HG03064 (cell line): Measurements from ENCODE around the gene LRRC19.

Experiments
- ATAC-seq: cut with Tn5 transposase; IDR thresholded peaks from one replicate; pipeline ENCODE4 v1.9.1; 2021; ENCODE audit warnings: low read depth; ENCODE audit not compliant: unreplicated experiment

LRRC19 gene, protein sequence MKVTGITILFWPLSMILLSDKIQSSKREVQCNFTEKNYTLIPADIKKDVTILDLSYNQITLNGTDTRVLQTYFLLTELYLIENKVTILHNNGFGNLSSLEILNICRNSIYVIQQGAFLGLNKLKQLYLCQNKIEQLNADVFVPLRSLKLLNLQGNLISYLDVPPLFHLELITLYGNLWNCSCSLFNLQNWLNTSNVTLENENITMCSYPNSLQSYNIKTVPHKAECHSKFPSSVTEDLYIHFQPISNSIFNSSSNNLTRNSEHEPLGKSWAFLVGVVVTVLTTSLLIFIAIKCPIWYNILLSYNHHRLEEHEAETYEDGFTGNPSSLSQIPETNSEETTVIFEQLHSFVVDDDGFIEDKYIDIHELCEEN

DNA sequence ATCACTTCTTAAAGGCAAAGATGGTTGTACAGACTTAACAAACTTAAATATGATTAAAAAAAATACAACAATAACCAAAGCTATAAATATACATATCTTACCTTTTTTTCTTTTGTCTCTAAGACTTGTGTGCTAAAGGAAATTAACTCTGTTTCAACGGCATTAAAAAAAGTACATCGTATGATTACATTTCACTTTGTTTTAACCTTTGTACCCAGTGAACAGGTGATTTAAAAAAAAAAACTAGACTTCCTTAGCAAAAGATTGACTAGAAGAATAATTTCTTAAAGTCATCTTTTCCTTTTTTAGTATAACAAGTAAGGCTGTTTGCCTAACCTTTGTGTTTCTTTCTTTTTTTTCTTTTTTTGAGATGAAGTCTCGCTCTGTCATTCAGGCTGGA, at the start of gene LRRC19:
Gene LRRC19 (minus strand): TSS at position 182 of the 400 bp plus-strand sequence. CDS start 5,978 bp downstream, outside the sequence.
- ATAC-seq: no peak

DNA sequence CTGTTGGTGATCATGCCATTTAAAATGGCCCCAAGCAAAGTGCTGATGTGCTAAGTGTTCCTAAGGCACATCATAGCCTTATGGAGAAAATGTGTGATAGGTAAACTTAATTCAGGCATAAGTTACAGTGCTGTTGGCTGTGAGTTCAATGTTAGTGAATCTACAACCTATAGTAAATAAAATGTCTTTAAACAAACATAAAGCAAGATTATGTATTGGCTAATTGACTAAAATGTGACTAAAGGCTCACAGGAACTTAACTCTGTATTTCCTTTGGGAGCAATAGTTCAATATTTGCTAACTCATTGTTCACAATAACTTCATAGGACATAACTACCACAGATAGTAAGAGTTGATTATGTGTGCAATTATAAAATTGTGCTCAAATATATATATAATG, 49.4 kb upstream of the LRRC19 start:
- ATAC-seq: no peak

DNA sequence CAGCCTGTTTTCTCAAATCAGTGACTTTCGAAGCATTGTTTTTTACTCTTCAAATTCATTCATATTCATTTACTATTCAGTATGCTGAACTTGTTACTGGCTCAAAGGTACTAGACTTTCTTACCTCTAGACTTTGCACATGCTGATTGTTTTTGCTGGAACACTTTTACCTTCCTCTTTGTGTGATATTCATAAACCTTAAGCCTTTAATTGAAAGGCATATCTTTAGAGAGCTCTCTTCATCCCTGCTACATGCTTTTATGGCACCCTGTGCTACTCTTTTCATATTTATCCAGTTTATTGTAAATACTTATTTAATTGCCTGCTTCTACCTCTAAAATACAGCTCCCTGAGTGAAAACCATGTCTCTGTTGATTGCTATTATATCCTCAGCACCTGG, 48.7 kb upstream of the LRRC19 start:
- no peak for ATAC-seq

DNA sequence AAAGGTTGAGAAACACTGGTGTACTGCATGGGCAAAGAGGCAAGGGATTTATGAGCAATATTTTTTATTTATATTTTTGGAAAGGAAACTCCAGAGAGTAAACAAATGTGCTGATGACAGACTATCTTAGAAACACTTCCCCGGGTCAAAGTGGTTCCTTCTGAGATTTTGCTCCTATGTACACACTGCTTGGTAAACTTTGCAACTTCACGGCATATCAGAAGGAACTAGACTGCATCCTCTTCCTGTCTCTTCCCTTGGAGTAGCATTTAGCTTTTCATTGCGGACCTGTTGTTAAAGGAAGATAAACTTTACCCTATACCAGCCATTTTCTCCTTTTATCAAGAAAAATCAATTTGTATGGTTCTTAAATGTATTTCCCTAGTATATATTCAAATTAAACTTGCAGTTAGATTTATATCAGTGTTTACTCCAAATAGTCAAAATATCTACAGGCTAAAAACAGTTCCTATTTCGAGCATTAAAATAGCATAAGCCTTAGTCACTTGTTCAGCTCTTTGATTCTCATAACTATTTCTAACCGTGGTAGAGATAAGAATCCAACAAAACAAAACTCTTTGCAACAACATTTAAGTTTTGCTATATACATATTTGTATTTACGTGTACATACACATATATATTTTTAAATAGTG, 48.0 kb upstream of the LRRC19 start:
- ATAC-seq: no peak

DNA sequence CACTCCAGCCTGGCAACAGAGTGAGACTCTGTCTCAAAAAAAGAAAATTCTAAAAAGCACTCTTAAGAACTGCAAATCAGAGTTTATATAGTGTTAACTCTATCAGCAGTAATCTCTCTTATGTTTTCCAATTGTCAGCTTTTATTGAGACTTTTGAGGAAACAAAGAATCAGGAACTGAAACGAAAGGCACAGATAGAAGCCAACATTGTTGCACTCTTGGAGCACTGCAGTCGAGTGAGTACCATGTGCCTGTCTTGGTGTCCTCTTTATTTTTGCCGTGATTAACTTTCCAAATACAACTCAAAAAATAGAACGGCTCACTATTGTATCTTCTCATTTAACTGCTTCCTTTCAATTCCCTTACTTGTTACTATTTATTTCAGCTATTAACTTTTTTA, 41.7 kb upstream of the LRRC19 start:
- ATAC-seq: no peak

DNA sequence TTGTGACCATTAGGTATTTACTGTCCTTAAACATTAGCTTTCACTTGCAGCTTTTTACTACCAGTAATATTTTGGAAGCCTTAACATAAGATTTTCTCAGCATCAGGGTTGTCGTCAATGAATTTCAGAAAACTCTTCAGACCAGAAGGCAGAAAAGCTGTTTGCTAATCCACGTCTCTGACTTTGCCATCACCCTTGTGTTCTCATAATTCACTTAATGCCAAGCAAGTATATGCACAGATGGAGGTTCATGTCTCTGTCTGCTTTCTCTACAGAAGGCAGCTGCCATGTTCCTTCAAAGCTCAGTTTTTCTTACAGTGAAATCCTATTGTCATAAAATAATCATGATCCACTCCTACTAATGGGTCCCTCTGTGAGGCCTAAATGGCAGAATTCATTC, 37.7 kb upstream of the LRRC19 start:
- no peak for ATAC-seq

DNA sequence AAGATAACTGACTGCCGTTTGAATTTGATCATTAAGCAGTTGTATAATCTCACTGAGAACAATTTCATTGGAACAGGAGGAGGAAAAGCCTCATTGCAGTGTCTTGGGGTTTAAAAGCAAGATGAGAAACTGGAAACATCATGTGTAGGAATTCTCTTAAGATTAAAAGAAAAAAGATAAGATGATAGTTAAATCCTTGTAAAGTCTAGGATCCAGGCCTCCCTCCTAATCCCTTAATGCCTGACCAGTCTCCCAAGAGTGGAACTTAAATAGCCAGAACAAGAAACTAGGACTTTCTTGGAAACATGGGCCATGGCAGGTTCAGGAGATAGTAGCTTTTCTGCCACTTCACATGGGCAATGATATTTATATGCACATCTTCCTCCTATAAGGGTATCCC, 37.0 kb upstream of the LRRC19 start:
- ATAC-seq: no peak

DNA sequence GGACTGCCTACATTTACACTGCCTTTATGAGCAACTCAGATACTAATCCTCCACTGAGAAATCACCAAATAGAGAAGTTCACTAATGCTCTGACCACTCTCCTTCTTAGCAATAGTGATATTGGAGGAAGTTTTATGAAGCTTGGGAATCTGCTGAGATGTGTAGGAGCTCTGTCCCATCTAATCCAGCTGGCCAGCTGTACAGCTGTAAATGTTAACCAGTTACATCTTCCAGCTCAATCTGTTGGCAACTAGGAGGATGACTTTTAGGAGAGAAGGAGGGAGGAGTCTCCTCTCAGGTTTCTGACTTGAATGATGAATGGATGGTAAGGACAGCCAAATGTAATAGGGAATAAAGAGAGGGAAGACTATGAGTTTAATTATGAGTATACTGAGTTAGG, 36.3 kb upstream of the LRRC19 start:
- no peak for ATAC-seq

DNA sequence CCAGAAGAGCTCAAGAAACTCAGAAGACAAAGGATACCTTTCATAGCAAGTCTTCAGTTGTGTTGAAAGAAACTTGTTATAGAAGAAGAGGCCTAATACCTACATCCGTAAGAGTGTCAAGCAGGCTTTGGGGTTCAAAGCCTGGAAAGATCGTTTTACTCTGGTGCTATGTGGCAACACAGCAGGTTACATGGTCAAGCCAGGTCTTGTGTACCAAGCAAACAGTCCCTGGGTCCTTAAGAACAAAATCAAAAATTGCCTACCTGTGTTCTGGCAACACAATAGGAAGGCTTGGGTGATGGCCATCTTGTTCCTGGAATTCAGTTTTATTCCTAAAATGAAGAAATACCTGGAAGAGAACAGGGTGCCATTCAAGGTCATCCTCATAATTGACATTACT, 32.0 kb upstream of the LRRC19 start:
- ATAC-seq: no peak

DNA sequence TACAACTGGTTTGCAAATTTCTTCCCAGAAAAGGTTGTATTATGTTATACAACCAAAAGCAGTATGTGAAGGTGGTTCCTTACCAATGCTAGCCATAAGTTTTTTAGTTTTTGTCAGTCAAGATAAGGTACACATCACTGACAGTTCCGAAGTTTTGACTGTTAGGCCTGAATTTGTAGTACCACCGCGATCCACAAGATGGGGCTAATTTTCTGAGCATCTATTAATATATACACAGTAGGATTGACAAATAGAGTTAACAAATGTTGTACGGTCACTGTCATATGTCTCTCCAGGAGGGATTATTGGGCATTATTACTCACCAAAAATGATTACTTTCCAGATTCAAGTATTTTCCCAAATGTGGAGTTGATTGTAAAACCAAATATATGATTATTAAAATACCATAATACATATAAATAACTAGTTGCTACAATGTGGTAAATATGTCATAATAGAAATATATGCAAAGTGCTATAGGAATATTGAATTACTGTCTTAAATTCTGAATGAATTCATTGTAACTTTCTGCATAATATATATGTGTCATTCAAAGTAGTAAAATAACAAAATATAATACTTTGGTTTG, 28.4 kb upstream of the LRRC19 start:
- ATAC-seq: peak; percentile 72

DNA sequence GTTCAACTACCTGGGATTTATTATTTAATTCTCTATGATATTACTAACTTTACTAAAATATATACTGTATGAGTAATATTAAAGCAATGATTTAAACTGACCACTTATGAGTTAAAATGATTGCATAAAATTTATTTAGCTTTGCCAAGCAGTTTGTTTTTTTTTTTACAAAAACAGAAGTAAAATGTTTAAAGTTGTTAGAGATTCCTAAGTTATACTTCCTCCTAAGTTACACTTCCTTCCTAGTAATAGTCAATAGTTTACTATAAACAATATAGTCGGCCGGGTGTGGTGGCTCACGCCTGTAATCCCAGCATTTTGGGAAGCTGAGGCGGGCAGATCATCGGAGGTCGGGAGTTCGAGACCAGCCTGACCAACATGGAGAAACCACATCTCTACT, 23.7 kb upstream of the LRRC19 start:
- no peak for ATAC-seq

DNA sequence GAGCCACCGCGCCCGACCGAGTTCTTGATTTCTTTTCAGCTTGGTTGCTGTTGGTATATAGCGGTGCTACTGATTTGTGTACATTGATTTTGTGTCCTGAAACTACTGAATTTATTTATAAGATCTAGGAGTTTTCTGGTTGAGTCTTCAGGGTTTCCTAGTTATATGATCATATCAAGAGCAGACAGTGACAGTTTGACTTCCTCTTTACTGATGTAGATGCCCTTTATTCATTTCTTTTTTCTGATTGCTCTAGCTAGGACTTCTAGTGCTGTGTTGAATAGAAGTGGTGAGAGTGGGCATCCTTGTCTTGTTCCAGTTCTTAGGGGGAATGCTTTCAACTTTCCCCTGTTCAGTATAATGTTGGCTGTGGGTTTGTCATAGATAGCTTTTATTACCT, 17.4 kb upstream of the LRRC19 start:
- ATAC-seq: no peak

DNA sequence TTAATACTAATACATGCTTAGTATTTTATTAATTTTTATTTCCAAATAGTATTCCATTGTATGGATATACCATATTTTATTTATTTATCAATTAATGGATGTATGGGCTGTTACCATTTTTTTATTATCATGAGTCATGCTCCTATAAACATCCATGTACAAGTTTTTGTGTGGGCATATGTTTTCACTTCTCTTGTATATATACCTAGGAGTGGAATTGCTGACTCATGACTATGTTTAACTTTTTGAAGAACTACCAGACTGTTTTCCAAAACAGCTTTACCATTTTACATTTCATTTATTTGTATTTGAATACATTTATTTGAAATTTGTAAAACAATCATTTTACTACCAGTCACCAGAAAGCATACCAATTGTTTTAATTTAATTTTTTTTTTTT, 14.1 kb upstream of the LRRC19 start:
- ATAC-seq: no peak

DNA sequence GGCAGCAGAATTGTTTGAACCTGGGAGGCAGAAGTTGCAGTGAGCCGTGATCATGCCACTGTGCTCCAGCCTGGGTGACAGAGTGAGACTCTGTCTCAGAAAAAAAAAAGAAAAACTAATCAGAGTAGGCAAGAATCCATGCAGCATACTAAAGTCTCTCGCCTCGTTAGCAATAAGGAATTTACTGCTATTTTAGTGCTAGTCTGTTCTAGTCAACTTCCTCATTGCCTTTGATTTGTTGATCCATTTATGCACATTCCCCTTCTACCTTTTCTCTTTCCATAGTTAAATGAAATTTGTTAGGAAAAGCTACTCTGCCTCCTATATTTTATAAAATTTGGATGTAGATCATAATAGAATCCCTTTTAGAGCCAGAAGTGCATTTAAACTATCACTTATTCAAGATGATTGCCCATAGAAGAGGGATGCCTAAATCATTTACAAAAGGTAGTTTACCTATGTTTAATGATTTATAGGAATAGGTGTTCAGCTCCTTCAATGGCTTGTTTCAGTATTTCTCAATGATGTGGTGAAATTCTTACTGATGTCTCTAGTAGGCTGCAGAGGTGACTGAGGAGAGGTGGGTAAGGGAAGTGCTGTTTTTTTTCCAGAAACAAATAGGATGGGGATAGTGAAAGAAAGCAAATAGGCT, 1.9 kb downstream of the LRRC19 start:
- ATAC-seq: no peak

DNA sequence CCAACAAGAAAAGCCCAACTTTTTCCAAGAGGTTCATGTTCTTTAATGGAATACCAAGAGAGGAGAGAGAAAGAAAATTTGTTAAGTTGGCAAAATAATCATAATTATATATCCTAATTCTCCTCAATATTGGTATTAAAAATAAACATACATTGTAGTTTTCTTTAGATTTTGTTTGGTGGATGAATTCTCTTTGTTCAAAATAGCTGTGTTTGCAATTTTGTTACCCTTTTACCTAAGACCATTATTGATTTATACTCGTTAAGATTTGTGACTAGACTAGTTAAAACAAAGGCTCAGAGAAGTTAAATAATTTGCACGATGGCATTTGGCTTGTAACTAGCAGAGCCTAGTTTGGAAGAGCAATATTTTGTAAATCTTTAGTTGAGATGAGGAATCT, 9.7 kb downstream of the LRRC19 start:
- no peak for ATAC-seq

DNA sequence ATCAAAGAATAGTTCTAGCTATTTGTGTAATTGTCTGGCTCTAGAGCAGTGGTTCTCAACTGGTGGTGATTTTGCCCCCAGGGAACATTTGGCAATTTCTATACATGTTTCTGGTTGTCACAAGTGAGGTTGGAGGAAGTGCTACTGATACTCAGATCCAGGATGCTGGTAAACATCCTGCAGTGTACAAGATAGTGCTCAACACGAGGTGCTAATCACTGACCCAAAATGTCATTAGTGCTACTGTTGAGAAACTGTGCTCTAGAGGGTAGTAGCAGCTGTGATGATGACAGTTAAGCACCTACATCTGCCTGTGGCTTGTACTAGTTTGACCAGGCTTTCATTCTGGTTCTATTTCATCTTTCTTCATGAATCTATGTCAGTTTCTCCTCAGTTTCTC, 22.1 kb downstream of the LRRC19 start:
- ATAC-seq: peak; percentile 72

DNA sequence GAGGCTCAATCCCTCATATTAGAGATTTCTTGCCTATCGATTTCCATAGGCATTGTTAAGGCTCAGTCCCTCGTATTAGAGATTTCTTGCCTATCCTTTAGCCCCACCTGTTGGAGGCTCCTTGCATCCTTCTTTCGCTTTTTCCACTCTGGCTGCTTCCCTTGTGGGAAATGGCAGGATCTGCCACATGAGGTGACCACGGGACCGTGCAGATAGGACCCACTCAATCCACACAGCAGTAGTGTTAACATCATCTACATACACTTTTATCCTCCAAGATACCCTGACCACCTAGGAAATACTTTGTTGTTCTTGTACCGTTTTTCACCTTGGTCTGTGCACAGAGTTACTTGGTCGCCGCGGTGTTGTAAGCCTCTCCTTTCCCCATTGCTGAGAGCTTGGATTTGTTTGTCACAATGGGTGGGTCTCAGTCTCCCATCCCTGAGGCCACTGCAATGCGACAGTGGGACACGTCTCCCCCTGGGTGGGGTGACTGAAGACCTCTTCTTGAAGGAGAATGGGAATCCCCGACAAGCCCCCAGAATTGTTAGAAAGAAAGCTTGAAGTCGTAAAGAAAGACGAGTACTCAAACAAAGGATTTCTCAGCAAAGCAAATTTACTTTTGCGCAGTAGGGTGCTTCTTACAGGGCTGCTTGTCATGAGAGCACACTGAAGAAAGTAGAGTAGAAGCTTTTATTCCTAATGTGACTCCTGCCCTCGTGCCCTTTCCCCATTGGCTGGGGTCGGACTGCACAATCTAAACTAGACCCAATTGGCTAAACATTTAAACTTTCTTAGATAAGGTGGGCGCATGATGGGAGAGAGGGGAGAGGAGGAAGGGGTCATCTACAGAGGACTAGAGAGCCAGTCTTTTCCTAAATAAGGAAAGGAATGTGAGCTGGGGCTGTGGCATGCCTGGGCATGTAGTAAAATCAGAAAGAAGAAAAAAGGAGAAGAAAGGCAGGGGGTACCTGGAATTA, 29.5 kb downstream of the LRRC19 start:
- no peak for ATAC-seq

DNA sequence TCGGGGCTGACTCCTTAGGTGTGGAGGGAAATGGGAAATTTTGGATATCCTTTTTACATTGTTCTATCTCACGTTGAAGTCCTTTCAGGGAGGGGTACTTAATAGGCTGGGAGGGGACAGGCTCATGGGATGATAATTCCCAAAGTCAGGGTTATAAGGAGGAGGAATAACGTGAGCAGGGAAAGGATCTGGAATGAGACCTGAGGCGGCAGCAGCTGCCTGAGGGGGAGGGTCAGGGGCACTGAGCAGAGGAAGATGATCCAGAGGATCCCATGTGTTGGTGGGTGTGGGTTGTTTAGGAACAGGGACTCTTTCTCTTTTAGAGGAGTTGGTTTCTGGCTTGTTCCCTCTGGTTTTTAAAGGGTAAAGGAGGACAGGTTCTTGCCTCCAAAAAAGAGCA, 30.5 kb downstream of the LRRC19 start:
- no peak for ATAC-seq

DNA sequence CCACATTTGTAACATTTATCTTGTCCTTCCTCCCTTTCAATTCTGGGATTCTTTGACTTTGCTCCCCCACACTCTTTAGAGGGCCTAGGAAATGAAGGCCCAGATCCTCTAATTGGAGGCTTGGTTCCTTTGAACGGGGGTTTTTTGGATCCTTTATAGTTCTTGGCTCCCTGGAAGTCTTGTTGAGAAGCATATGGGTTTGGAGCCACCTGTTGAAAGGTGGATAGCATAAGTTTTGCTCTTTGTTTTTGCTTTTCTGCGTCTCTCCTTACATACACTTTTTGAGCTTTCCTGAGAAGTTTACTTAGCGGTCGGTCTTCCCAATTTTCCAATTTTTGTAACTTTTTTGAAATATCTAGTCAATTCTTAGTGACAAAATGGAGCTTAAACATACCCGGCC, 31.5 kb downstream of the LRRC19 start:
- ATAC-seq: no peak

DNA sequence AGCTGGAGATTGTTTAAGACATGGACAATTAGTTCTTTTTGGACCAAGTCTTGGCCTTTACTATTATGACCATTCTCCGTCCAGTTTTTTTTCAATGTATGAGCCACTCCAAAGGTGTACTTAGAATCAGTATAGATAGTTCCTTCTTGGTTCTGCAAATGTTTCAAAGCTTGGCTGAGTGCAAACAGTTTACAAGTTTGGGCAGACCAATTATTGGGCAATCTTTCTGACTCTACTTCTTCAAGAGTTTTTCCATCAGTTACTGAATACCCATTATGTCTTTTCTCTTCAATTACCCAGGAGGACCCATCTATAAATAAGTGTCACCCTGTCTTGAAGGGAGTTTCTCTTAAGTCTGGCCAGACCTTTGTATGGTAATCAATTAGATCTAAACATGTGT, 33.8 kb downstream of the LRRC19 start:
- no peak for ATAC-seq
